Measurements from ENCODE around the gene TSACC.

The TSACC gene

GRCh38 chr1:156394082-156394481, 55.8 kb downstream of the TSACC start:
- DNase-seq (ENCODE audit: low spot score) = no peak

- DNase-seq (ENCODE audit: low spot score) = no peak
Observed at GRCh38 chr1:156394835-156395461, 56.6 kb downstream of the TSACC start.
